ENCODE measurements around the gene ATG10.
"Not testable (repeated sequence)": the region's sequence is repeated elsewhere in the genome, so short reads cannot be mapped to it uniquely, and the experiment has no call there.

The ATG10 gene

GRCh38 chr5:82244854-82245635 is 273.2 kb downstream of the ATG10 start:
- DNase-seq: no peak

GRCh38 chr5:82246960-82247574 is 275.2 kb downstream of the ATG10 start:
- DNase-seq: no peak

- no peak for DNase-seq
These were observed 280.9 kb downstream of the ATG10 start for GRCh38 chr5:82252744-82253143.

GRCh38 chr5:82255844-82256243 is 284.0 kb downstream of the ATG10 start:
- no peak for DNase-seq

- DNase-seq: no peak
These were observed 285.4 kb downstream of the ATG10 start for GRCh38 chr5:82257247-82257646.

- DNase-seq: no peak
These were observed 285.9 kb downstream of the ATG10 start for GRCh38 chr5:82257729-82258128.

- DNase-seq: no peak
These were observed 287.5 kb downstream of the ATG10 start for GRCh38 chr5:82259172-82259800.

- DNase-seq: no peak
These were observed 293.2 kb downstream of the ATG10 start for GRCh38 chr5:82265047-82265446.

- not testable (repeated sequence) for DNase-seq
These were observed 295.6 kb downstream of the ATG10 start for GRCh38 chr5:82267297-82267933.

GRCh38 chr5:82269363-82269762 is 297.5 kb downstream of the ATG10 start:
- DNase-seq: not testable (repeated sequence)

- DNase-seq: peak; percentile 49
These were observed 300.9 kb downstream of the ATG10 start for GRCh38 chr5:82272571-82273356.

GRCh38 chr5:82273426-82273825 is 301.6 kb downstream of the ATG10 start:
- not testable (repeated sequence) for DNase-seq

- peak; percentile 55 to 61 for DNase-seq
These were observed 302.8 kb downstream of the ATG10 start for GRCh38 chr5:82274343-82275211.

GRCh38 chr5:82275216-82275664 is 303.4 kb downstream of the ATG10 start:
- DNase-seq: no peak

- no peak for DNase-seq
These were observed 305.2 kb downstream of the ATG10 start for GRCh38 chr5:82276800-82277612.

GRCh38 chr5:82277613-82277986 is 305.8 kb downstream of the ATG10 start:
- no peak for DNase-seq

- DNase-seq: peak; percentile 91 to 92
These were observed 306.3 kb downstream of the ATG10 start, which contains the start of gene RPS23 for GRCh38 chr5:82277987-82278710. RPS23 (minus strand) TSS chr5:82278354; CDS start chr5:82278323, 31 bp downstream.

GRCh38 chr5:82278711-82279370 is 307.0 kb downstream of the ATG10 start:
- no peak for DNase-seq

- DNase-seq: no peak
These were observed 312.1 kb downstream of the ATG10 start for GRCh38 chr5:82283893-82284292.

All from activated T-cell treated with anti-CD3 and anti-CD28 coated beads, Interleukin-2, amount 50 U/mL, for 48 hours (primary cell).